IMR-90 (cell line): ENCODE results near the gene ZNF821. TPM values are rescaled to one million over a fixed set of nuclear protein-coding genes. Genes with fewer than 3 reads are reported as not detected.

Source experiments
- ATAC-seq: fragments of 200-7000 bp; cut with Tn5 transposase; 2 replicates; pipeline ENCODE4 v1.9.1; 2020; ENCODE audit warnings: low read depth, mild to moderate bottlenecking, moderate library complexity
- BruUV-seq: library from RNA; stranded (reverse); fragments of 400-500 nt; replicated peaks from 2 replicates; lab custom pipeline; 2021; lab: Mats Ljungman, UMichigan
- CTCF ChIA-PET: fragments of 300-600 bp; formaldehyde crosslinking; extraction: SDS; loops from one replicate; lab custom pipeline; 2021; ENCODE audit warnings: antibody characterized with exemption; lab: Yijun Ruan, JAX
- POLR2A ChIA-PET: fragments of 300-600 bp; sonication (Branson Sonifier 250); formaldehyde crosslinking; loops from one replicate; lab custom pipeline; 2022; ENCODE audit warnings: antibody characterized with exemption; ENCODE audit not compliant: unreplicated experiment; lab: Charles Lee
- DNase-seq: peaks from one replicate; pipeline ENCODE4 v3.0.0; 2013
- H2AFZ ChIP-seq: replicated peaks from 2 replicates; pipeline ENCODE3; 2013; ENCODE audit warnings: low read length, mild to moderate bottlenecking; ENCODE audit not compliant: poor library complexity
- H2AK5ac ChIP-seq: 2 replicates; pipeline ENCODE4 v1.6.1; 2013; ENCODE audit warnings: low read depth, low read length, inconsistent platforms
- H2AK9ac ChIP-seq: replicated peaks from 2 replicates; pipeline ENCODE3; 2013; ENCODE audit warnings: mild to moderate bottlenecking, low read depth, low read length, moderate library complexity; ENCODE audit not compliant: poor library complexity
- H2BK120ac ChIP-seq: 2 replicates; pipeline ENCODE4 v1.6.1; 2013; ENCODE audit warnings: low read depth, low read length, inconsistent platforms
- H2BK15ac ChIP-seq: 3 replicates; pipeline ENCODE4 v1.6.1; 2013; ENCODE audit warnings: low read depth, low read length, inconsistent platforms
- H2BK20ac ChIP-seq: 2 replicates; pipeline ENCODE4 v1.6.1; 2013; ENCODE audit warnings: low read depth, mild to moderate bottlenecking, inconsistent platforms, low read length, moderate library complexity
- H2BK5ac ChIP-seq: 2 replicates; pipeline ENCODE4 v1.6.1; 2013; ENCODE audit warnings: mild to moderate bottlenecking, low read depth, low read length, inconsistent platforms; ENCODE audit not compliant: poor library complexity, severe bottlenecking
- H3K14ac ChIP-seq: replicated peaks from 2 replicates; pipeline ENCODE4 v1.6.1; 2013; ENCODE audit warnings: low read depth, low read length, inconsistent platforms
- H3K18ac ChIP-seq: 2 replicates; pipeline ENCODE4 v1.6.1; 2013; ENCODE audit warnings: low read depth, low read length, control low read depth
- H3K23ac ChIP-seq: 2 replicates; pipeline ENCODE4 v1.6.1; 2013; ENCODE audit warnings: low read depth, low read length, inconsistent platforms
- H3K27ac ChIP-seq: 2 replicates; pipeline ENCODE4 v1.5.1; 2013; ENCODE audit warnings: mild to moderate bottlenecking, control low read depth, low read length; ENCODE audit not compliant: insufficient read depth
- H3K27me3 ChIP-seq: 2 replicates; pipeline ENCODE4 v1.6.1; 2013; ENCODE audit warnings: low read length; ENCODE audit not compliant: control insufficient read depth, insufficient read depth
- H3K36me3 ChIP-seq: 2 replicates; pipeline ENCODE4 v1.6.1; 2013; ENCODE audit warnings: low read length, mixed read lengths; ENCODE audit not compliant: control insufficient read depth, insufficient read depth
- H3K4ac ChIP-seq: 2 replicates; pipeline ENCODE4 v1.6.1; 2013; ENCODE audit warnings: low read depth, low read length, inconsistent platforms
- H3K4me1 ChIP-seq: 2 replicates; pipeline ENCODE4 v1.6.1; 2013; ENCODE audit warnings: low read length, mixed read lengths; ENCODE audit not compliant: control insufficient read depth, insufficient read depth
- H3K4me2 ChIP-seq: 2 replicates; pipeline ENCODE4 v1.6.1; 2013; ENCODE audit warnings: low read depth, mild to moderate bottlenecking, control low read depth, low read length, moderate library complexity
- H3K4me3 ChIP-seq: 2 replicates; pipeline ENCODE4 v1.5.1; 2013; ENCODE audit warnings: low read depth, mild to moderate bottlenecking, control low read depth, low read length, moderate library complexity; ENCODE audit not compliant: insufficient read depth
- H3K56ac ChIP-seq: 2 replicates; pipeline ENCODE4 v1.6.1; 2013; ENCODE audit warnings: low read length, inconsistent platforms; ENCODE audit not compliant: insufficient read depth; ENCODE audit errors: extremely low read depth
- H3K79me1 ChIP-seq, 2 experiments: 2 replicates each; pipeline ENCODE4 v1.6.1; 2013; ENCODE audit warnings: low read length in 2 of 2, inconsistent platforms in 1 of 2, low read depth in 1 of 2
- H3K9ac ChIP-seq: 2 replicates; pipeline ENCODE4 v1.6.1; 2013; ENCODE audit warnings: low read depth, low read length, control low read depth
- H3K9me1 ChIP-seq: 2 replicates; pipeline ENCODE4 v1.6.1; 2013; ENCODE audit warnings: low read length, inconsistent platforms; ENCODE audit not compliant: insufficient read depth
- H3K9me3 ChIP-seq: 2 replicates; pipeline ENCODE4 v1.6.1; 2013; ENCODE audit warnings: low read length; ENCODE audit not compliant: control insufficient read depth, insufficient read depth
- H4K20me1 ChIP-seq: 2 replicates; pipeline ENCODE4 v1.6.1; 2013; ENCODE audit warnings: low read length, inconsistent platforms; ENCODE audit not compliant: insufficient read depth
- H4K5ac ChIP-seq: 2 replicates; pipeline ENCODE4 v1.6.1; 2013; ENCODE audit warnings: mild to moderate bottlenecking, low read depth, low read length, control low read depth
- H4K8ac ChIP-seq, 2 experiments: 2 replicates each; pipeline ENCODE4 v1.6.1; 2013; ENCODE audit warnings: low read depth in 2 of 2, low read length in 2 of 2, control low read depth in 1 of 2, inconsistent platforms in 1 of 2
- H4K91ac ChIP-seq: 2 replicates; pipeline ENCODE4 v1.6.1; 2013; ENCODE audit warnings: low read depth, low read length, inconsistent platforms; ENCODE audit not compliant: insufficient read depth
- CEBPB ChIP-seq: IDR thresholded peaks from 2 replicates; pipeline ENCODE4 v1.6.1; 2012; ENCODE audit warnings: low read depth, low read length, improper control_type of control experiment
- CHD1 ChIP-seq: IDR thresholded peaks from 2 replicates; pipeline ENCODE4 v1.6.1; 2012; ENCODE audit warnings: low read depth, low read length, improper control_type of control experiment
- CTCF ChIP-seq: conservative IDR thresholded peaks from 2 replicates; pipeline ENCODE4 v1.5.1; 2012; ENCODE audit warnings: mild to moderate bottlenecking, low read depth, low read length, improper control_type of control experiment
- FOS ChIP-seq: fragments of 150-350 bp; IDR thresholded peaks from 2 replicates; pipeline ENCODE4 v1.6.1; 2016; ENCODE audit warnings: low read depth, low read length
- NFE2L2 ChIP-seq: fragments of 150-350 bp; IDR thresholded peaks from 2 replicates; pipeline ENCODE4 v1.6.1; 2016; ENCODE audit warnings: low read depth, mild to moderate bottlenecking, low read length
- RFX5 ChIP-seq: IDR thresholded peaks from 2 replicates; pipeline ENCODE4 v1.8.0; 2012; ENCODE audit warnings: low read depth, mild to moderate bottlenecking, low read length, moderate library complexity
- WGBS, 2 experiments: methylation state at CpG; one replicate each; pipeline versions ENCODE4 v1.1.5 to v1.1.7; 2013; ENCODE audit warnings: missing lambda C conversion rate in 2 of 2; ENCODE audit not compliant: insufficient read length in 1 of 2; ENCODE audit errors: extremely low coverage in 2 of 2; 5-methylcytosine and 5-hydroxymethylcytosine counted together
- dilution Hi-C: fragments of 300-500 bp; cut with HindIII; formaldehyde crosslinking; loops from one replicate; pipeline ENCODE4 v1.14.3; 2018; ENCODE audit warnings: low sequenced_read_pairs; ENCODE audit not compliant: unreplicated experiment
- in situ Hi-C: fragments of 300-500 bp; cut with MboI; formaldehyde crosslinking; loops from 3 replicates; pipeline ENCODE4 v1.14.3; 2019; ENCODE audit warnings: low sequenced_read_pairs, inconsistent platforms, mixed read lengths
- intact Hi-C: fragments of 100-400 bp; cut with micrococcal nuclease; formaldehyde crosslinking; loops from 2 replicates; pipeline ENCODE4 v1.10.0; 2022
- polyA plus RNA-seq, 3 experiments: library from polyadenylated mRNA; depleted of rRNA; stranded (reverse); fragments of >200 nt; gene quantifications; 2 replicates each; pipeline ENCODE4 v1.2.3, GENCODE V29; 2012; ENCODE audit warnings: low replicate concordance in 1 of 3
- total RNA-seq: library from RNA; depleted of rRNA; stranded (reverse); fragments of >200 nt; gene quantifications from 2 replicates; pipeline ENCODE4 v1.2.3, GENCODE V29; 2012
- TF ChIP-seq, protein P1 (sequence below): fragments of 150-350 bp; IDR thresholded peaks from 2 replicates; pipeline ENCODE4 v1.6.1; 2017; ENCODE audit warnings: mild to moderate bottlenecking, antibody characterized with exemption, low read length, low read depth

The ZNF821 gene
- total and polyA plus RNA-seq, 2 of the 4 experiments (the other 2 are of a cell fraction), result 5.9 to 6.0 TPM

GRCh38 chr16:71830359-71830758, 53.6 kb downstream of the ZNF821 start:
- no peak overlapping the region for H3K18ac ChIP-seq
- H3K9me1 ChIP-seq, result no peaks in the 10 kb centered on the region
- CTCF ChIA-PET, result interaction anchor here (0.7 kb wide), 1 partner anchor 22 kb away, joined by 4 read pairs; the partner anchor contains the start of gene AP1G1
- TF ChIP-seq RFX5, result no peak
- no peak for TF ChIP-seq NFE2L2
- TF ChIP-seq FOS, result no peak
- TF ChIP-seq CEBPB, result no peak
- TF ChIP-seq CHD1, result no peak
- no peak for TF ChIP-seq CTCF
- TF ChIP-seq, protein P1, sequence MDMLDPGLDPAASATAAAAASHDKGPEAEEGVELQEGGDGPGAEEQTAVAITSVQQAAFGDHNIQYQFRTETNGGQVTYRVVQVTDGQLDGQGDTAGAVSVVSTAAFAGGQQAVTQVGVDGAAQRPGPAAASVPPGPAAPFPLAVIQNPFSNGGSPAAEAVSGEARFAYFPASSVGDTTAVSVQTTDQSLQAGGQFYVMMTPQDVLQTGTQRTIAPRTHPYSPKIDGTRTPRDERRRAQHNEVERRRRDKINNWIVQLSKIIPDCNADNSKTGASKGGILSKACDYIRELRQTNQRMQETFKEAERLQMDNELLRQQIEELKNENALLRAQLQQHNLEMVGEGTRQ, result no peak
- 0 out of 2 replicates have a peak, but pooled peaks cover 1% of the 10 kb centered on the region for H3K36me3 ChIP-seq
- H2BK20ac ChIP-seq, result no peak overlapping the region
- no peak overlapping the region for H2AK5ac ChIP-seq
- WGBS, 2 experiments, result no CpG with 5 or more reads among the region's 2 CpGs
- no peaks in the 10 kb centered on the region for H3K9me3 ChIP-seq
- H3K14ac ChIP-seq, result no peak overlapping the region
- no peak overlapping the region for H2BK5ac ChIP-seq
- H3K4ac ChIP-seq, result no peak overlapping the region
- POLR2A ChIA-PET, result no interaction called here
- DNase-seq (no peak), ATAC-seq (no peak)
- no peak overlapping the region for H4K8ac ChIP-seq
- H3K23ac ChIP-seq, result no peak overlapping the region
- in situ Hi-C loops, result no loop called here
- no peak overlapping the region for H2BK15ac ChIP-seq
- no peak overlapping the region for H2AK9ac ChIP-seq
- H3K4me3 ChIP-seq, result no peak overlapping the region
- no peak overlapping the region for H2AFZ ChIP-seq
- no peak overlapping the region for H3K4me2 ChIP-seq
- H3K56ac ChIP-seq, result no peak overlapping the region
- no peak overlapping the region for H4K5ac ChIP-seq
- H2BK120ac ChIP-seq, result no peak overlapping the region
- dilution Hi-C loops, result no loop called here
- no peaks in the 10 kb centered on the region for H3K27me3 ChIP-seq
- H3K27ac ChIP-seq, result no peak overlapping the region
- no peak overlapping the region for H4K91ac ChIP-seq
- H3K4me1 ChIP-seq, result no peaks in the 10 kb centered on the region
- no peaks in the 10 kb centered on the region for H4K20me1 ChIP-seq
- BruUV-seq, result no TSS peak
- intact Hi-C loops, result no loop called here
- no peaks in the 10 kb centered on the region for H3K79me1 ChIP-seq
- H3K9ac ChIP-seq, result no peak overlapping the region
